Measurements from ENCODE around the gene PARD3.

PARD3 gene

DNA sequence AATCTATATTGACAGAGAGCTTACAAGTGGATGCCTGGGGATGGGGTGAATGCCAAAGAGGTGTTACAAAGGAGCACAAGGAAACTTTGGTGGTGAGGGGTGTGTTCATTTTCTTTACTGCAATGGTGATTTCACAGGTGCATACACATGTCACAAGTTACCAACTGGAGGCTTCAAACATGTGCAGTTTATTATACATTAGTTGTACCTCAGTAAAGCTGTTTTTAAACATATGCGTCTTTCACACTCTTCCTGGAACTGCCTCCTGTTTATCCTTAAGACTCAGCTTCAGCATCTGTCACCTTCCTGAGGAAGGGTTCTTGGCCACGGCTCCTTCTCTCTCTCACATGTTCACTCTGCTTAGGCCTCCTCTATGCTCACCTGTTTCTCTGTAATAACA, 731.5 kb downstream of the PARD3 start:
- Histone ChIP-seq H3K79me2 (ENCODE audit: control insufficient read depth, insufficient read depth, low read length, poor library complexity) (no peaks in the 10 kb centered on the region), H2AK5ac (ENCODE audit: low read length) (no peak overlapping the region), H3K9ac (ENCODE audit: low read length) (no peak overlapping the region), H4K12ac (ENCODE audit: low read depth, low read length) (no peak overlapping the region), H3K9me3 (ENCODE audit: insufficient read depth, low read depth, low read length) (no peaks in the 10 kb centered on the region), H2AFZ (ENCODE audit: insufficient read depth, low read length, poor library complexity) (no peak overlapping the region), H3K4me1 (ENCODE audit: control insufficient read depth in 1 of 2, insufficient read depth in 2 of 2, low read length in 2 of 2) (no peaks in the 10 kb centered on the region), H3K36me3 (ENCODE audit: control insufficient read depth in 1 of 2, insufficient read depth in 2 of 2, low read length in 2 of 2) (no peaks in the 10 kb centered on the region), H3K18ac (ENCODE audit: low read length) (no peak overlapping the region), H2BK5ac (ENCODE audit: low read depth, low read length, poor library complexity) (no peak overlapping the region), H3K4me3 (ENCODE audit: low read depth, low read length) (no peak overlapping the region), H2BK120ac (ENCODE audit: insufficient read depth, low read length, poor library complexity) (no peak overlapping the region), H2BK12ac (ENCODE audit: low read length) (no peak overlapping the region), H3K4ac (ENCODE audit: low read depth, low read length) (no peak overlapping the region), H3K14ac (ENCODE audit: low read length) (no peak overlapping the region), H3K23ac (ENCODE audit: low read length) (no peak overlapping the region), H4K91ac (ENCODE audit: low read depth, low read length) (no peak overlapping the region), H3K79me1 (ENCODE audit: low read length) (no peaks in the 10 kb centered on the region), H3K4me2 (ENCODE audit: low read length) (no peak overlapping the region), H3K27ac (ENCODE audit: low read depth, low read length) (no peak overlapping the region), H3K27me3 (ENCODE audit: insufficient read depth, low read length) (no peaks in the 10 kb centered on the region), H4K8ac (ENCODE audit: low read depth, low read length) (no peak overlapping the region)
- DNase-seq = no peak
- no CpG with 5 or more reads among the region's 2 CpGs for WGBS (ENCODE audit: extremely low coverage, insufficient coverage, insufficient read length)

DNA sequence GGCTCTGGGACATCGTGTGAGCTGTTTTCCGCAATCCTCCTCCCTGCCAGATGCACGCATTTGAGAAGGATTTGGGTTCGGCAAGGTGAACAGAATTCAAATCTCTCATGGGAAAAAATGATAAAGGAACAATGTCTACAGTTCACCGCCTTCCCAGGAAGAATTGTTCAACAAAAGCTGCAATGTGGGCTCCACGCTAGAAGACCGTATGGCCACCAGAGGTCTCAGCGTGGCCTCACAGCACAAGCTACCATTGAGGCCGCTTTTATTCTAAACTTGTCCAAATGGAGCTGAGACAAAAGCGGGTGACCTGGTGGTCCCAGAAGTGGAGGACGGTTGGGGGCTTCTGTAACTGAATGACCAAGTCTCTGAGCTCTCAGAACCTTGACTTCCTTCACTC, 733.1 kb downstream of the PARD3 start:
- WGBS (ENCODE audit: extremely low coverage, insufficient coverage, insufficient read length) = no CpG with 5 or more reads among the region's 11 CpGs
- no peak overlapping the region for H4K91ac ChIP-seq (ENCODE audit: low read depth, low read length)

DNA sequence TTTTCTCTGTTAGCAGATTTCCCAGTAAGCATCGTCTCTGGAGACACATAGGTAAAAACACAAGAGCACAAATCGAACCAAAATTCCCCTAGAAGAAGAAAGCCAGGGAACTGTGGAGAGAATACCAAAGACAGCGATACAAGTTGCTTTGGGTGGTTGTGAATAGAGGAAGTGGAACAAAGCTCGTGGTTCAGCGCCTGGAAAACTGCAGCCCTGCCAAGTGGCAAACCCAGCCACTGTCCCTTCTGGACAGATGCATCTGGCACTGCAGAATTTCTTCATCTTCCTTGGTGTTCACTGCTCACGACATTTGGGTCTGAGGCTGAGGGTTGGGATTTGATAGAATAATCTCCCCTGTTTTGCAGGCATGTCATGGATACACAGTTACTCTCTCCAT, 733.8 kb downstream of the PARD3 start:
- Histone ChIP-seq H2AFZ (ENCODE audit: insufficient read depth, low read length, poor library complexity) (no peak overlapping the region), H2BK12ac (ENCODE audit: low read length) (no peak overlapping the region), H3K9me3 (ENCODE audit: insufficient read depth, low read depth, low read length) (no peaks in the 10 kb centered on the region), H2BK120ac (ENCODE audit: insufficient read depth, low read length, poor library complexity) (no peak overlapping the region), H3K14ac (ENCODE audit: low read length) (no peak overlapping the region), H4K91ac (ENCODE audit: low read depth, low read length) (no peak overlapping the region), H2AK5ac (ENCODE audit: low read length) (no peak overlapping the region), H2BK5ac (ENCODE audit: low read depth, low read length, poor library complexity) (no peak overlapping the region), H4K12ac (ENCODE audit: low read depth, low read length) (no peak overlapping the region), H3K36me3 (ENCODE audit: control insufficient read depth in 1 of 2, insufficient read depth in 2 of 2, low read length in 2 of 2) (no peaks in the 10 kb centered on the region), H3K9ac (ENCODE audit: low read length) (no peak overlapping the region), H3K27me3 (ENCODE audit: insufficient read depth, low read length) (no peaks in the 10 kb centered on the region), H3K23ac (ENCODE audit: low read length) (no peak overlapping the region), H4K8ac (ENCODE audit: low read depth, low read length) (no peak overlapping the region), H3K79me2 (ENCODE audit: control insufficient read depth, insufficient read depth, low read length, poor library complexity) (no peaks in the 10 kb centered on the region), H3K18ac (ENCODE audit: low read length) (no peak overlapping the region), H3K4me2 (ENCODE audit: low read length) (no peak overlapping the region), H3K4me1 (ENCODE audit: control insufficient read depth in 1 of 2, insufficient read depth in 2 of 2, low read length in 2 of 2) (no peaks in the 10 kb centered on the region), H3K79me1 (ENCODE audit: low read length) (no peaks in the 10 kb centered on the region), H3K27ac (ENCODE audit: low read depth, low read length) (no peak overlapping the region), H3K4ac (ENCODE audit: low read depth, low read length) (no peak overlapping the region), H3K4me3 (ENCODE audit: low read depth, low read length) (no peak overlapping the region)
- DNase-seq = no peak
- no CpG with 5 or more reads among the region's 6 CpGs for WGBS (ENCODE audit: extremely low coverage, insufficient coverage, insufficient read length)

More for the DNA sequence above, 733.1 kb downstream of the PARD3 start:
- Histone ChIP-seq H2BK12ac (ENCODE audit: low read length) (no peak overlapping the region), H3K14ac (ENCODE audit: low read length) (no peak overlapping the region), H3K79me2 (ENCODE audit: control insufficient read depth, insufficient read depth, low read length, poor library complexity) (no peaks in the 10 kb centered on the region), H4K12ac (ENCODE audit: low read depth, low read length) (no peak overlapping the region), H2AK5ac (ENCODE audit: low read length) (no peak overlapping the region), H3K4ac (ENCODE audit: low read depth, low read length) (no peak overlapping the region), H3K79me1 (ENCODE audit: low read length) (no peaks in the 10 kb centered on the region), H3K36me3 (ENCODE audit: control insufficient read depth in 1 of 2, insufficient read depth in 2 of 2, low read length in 2 of 2) (no peaks in the 10 kb centered on the region), H3K9me3 (ENCODE audit: insufficient read depth, low read depth, low read length) (no peaks in the 10 kb centered on the region), H2BK120ac (ENCODE audit: insufficient read depth, low read length, poor library complexity) (no peak overlapping the region), H3K4me3 (ENCODE audit: low read depth, low read length) (no peak overlapping the region), H3K9ac (ENCODE audit: low read length) (no peak overlapping the region), H4K8ac (ENCODE audit: low read depth, low read length) (no peak overlapping the region), H3K27ac (ENCODE audit: low read depth, low read length) (no peak overlapping the region), H3K4me2 (ENCODE audit: low read length) (no peak overlapping the region), H2AFZ (ENCODE audit: insufficient read depth, low read length, poor library complexity) (no peak overlapping the region), H2BK5ac (ENCODE audit: low read depth, low read length, poor library complexity) (no peak overlapping the region), H3K4me1 (ENCODE audit: control insufficient read depth in 1 of 2, insufficient read depth in 2 of 2, low read length in 2 of 2) (no peaks in the 10 kb centered on the region), H3K27me3 (ENCODE audit: insufficient read depth, low read length) (no peaks in the 10 kb centered on the region), H3K18ac (ENCODE audit: low read length) (no peak overlapping the region), H3K23ac (ENCODE audit: low read length) (no peak overlapping the region)
- no peak for DNase-seq

DNA sequence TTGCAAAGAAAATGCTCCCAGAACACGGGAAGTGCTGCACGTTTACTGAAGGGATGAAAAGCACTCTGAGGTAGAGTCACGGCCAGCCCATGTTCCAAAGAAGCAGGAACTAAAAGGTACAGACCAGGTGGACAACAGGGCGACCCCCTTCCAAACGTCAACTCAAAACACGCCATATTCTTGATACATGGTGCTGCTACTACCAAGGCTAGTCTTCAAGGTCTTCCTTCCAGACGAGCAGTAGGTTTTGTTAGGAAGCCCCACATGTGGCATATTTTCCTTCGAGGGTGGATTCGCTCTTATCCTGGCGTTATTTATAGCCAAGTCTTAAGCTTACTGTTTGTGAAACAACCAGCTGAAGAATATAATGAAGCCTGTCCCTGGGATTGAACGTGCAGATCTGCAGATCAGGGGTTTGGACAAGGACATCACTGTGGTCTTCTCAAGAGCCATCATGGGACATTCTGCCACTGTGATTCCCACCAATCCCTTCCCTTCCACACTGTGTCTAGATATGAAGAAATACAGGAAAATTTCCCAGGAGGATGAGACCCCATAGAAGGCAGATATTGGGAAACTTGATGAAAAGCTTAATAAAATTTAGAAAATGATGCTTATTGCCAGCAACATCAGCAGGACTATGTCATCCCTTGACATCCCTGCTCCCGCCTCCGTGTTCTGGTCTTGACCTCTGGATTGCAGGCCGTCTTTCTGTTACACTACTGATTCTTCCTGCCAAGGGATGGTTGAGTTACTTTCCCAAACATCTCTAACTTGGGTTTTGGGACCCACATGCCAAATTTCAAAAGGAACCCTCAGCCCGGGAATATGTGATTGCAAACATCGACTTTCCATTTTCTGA, 734.4 kb downstream of the PARD3 start:
- Histone ChIP-seq H4K8ac (ENCODE audit: low read depth, low read length) (no peak overlapping the region), H2BK5ac (ENCODE audit: low read depth, low read length, poor library complexity) (no peak overlapping the region), H3K79me2 (ENCODE audit: control insufficient read depth, insufficient read depth, low read length, poor library complexity) (no peaks in the 10 kb centered on the region), H3K4ac (ENCODE audit: low read depth, low read length) (no peak overlapping the region), H4K91ac (ENCODE audit: low read depth, low read length) (no peak overlapping the region), H3K18ac (ENCODE audit: low read length) (no peak overlapping the region), H3K4me3 (ENCODE audit: low read depth, low read length) (no peak overlapping the region), H3K14ac (ENCODE audit: low read length) (no peak overlapping the region), H3K27ac (ENCODE audit: low read depth, low read length) (no peak overlapping the region), H2AK5ac (ENCODE audit: low read length) (no peak overlapping the region), H3K79me1 (ENCODE audit: low read length) (no peaks in the 10 kb centered on the region), H2AFZ (ENCODE audit: insufficient read depth, low read length, poor library complexity) (no peak overlapping the region), H3K9ac (ENCODE audit: low read length) (no peak overlapping the region), H3K36me3 (ENCODE audit: control insufficient read depth in 1 of 2, insufficient read depth in 2 of 2, low read length in 2 of 2) (no peaks in the 10 kb centered on the region), H3K23ac (ENCODE audit: low read length) (no peak overlapping the region), H2BK120ac (ENCODE audit: insufficient read depth, low read length, poor library complexity) (no peak overlapping the region), H2BK12ac (ENCODE audit: low read length) (no peak overlapping the region), H3K4me2 (ENCODE audit: low read length) (no peak overlapping the region), H3K27me3 (ENCODE audit: insufficient read depth, low read length) (no peaks in the 10 kb centered on the region), H3K4me1 (ENCODE audit: control insufficient read depth in 1 of 2, insufficient read depth in 2 of 2, low read length in 2 of 2) (no peaks in the 10 kb centered on the region), H3K9me3 (ENCODE audit: insufficient read depth, low read depth, low read length) (no peaks in the 10 kb centered on the region), H4K12ac (ENCODE audit: low read depth, low read length) (no peak overlapping the region)
- no peak for DNase-seq
- no CpG with 5 or more reads among the region's 16 CpGs for WGBS (ENCODE audit: extremely low coverage, insufficient coverage, insufficient read length)

Measured in trophoblast cell (in vitro differentiated cells and primary cell).